Measurements from ENCODE around the gene LYL1. TPM values are rescaled to one million over a fixed set of nuclear protein-coding genes. Genes with fewer than 3 reads are reported as not detected.
A peak's percentile ranks its signal among the peaks of the same experiment; 100 is the strongest.

LYL1 gene
- total and polyA plus RNA-seq, 9 of the 15 experiments (the other 6 are each of a cell fraction or from before 2014, with no cell fraction given), result 1.3 to 266 (median 34.0) TPM

- TF ChIP-seq AFF4 (CRISPR knock-in tag; IDR thresholded peaks at IDR 0.05) (no peak), NCOA4 (IDR thresholded peaks at IDR 0.05; ENCODE audit: partially characterized antibody) (no peak), NFIC (IDR thresholded peaks at IDR 0.05) (peak; percentile 96), KDM4B (IDR thresholded peaks at IDR 0.05; ENCODE audit: borderline replicate concordance in 2 of 2, low read depth in 1 of 2) (0 out of 4 replicates have a peak, but pooled peaks of 1 of the 2 experiments have one; percentile 16), ZNF449 (CRISPR knock-in tag; IDR thresholded peaks at IDR 0.05) (peak; percentile 33), CBX5 (IDR thresholded peaks at IDR 0.05; ENCODE audit: borderline replicate concordance, low read depth) (no peak), ZKSCAN3 (CRISPR knock-in tag; IDR thresholded peaks at IDR 0.05) (no peak), MYNN (IDR thresholded peaks at IDR 0.05) (peak; percentile 95), MYNN (CRISPR knock-in tag; IDR thresholded peaks at IDR 0.05) (no peak), HMBOX1 (IDR thresholded peaks at IDR 0.05) (no peak), SNRNP70 (optimal IDR thresholded peaks at IDR 0.05; ENCODE audit: low read depth, low read length) (no peak), BCLAF1 (IDR thresholded peaks at IDR 0.05; ENCODE audit: borderline replicate concordance in 1 of 2, control insufficient read depth in 1 of 2, low read depth in 2 of 2, low read length in 1 of 2) (peak in 1 of 2 experiments; percentile 39; a peak in 1 of 4 replicates), NR2C1 (IDR thresholded peaks at IDR 0.05) (peak; percentile 27; the same call in 1 of the 2 replicates), NR2C1 (tag; IDR thresholded peaks at IDR 0.05) (peak; percentile 58; the same call in 1 of the 2 replicates), EGR1 (conservative IDR thresholded peaks at IDR 0.05) (peak; percentile 82), SNAPC5 (CRISPR knock-in tag; IDR thresholded peaks at IDR 0.05) (no peak), DDX20 (tag; IDR thresholded peaks at IDR 0.05; ENCODE audit: low read depth) (peak; percentile 41; the same call in 1 of the 2 replicates)
Measured at GRCh38 chr19:13069415-13070359, 33.0 kb downstream of the LYL1 start (continued).

Measured in K562 (cell line).